ENCODE results near the gene MSRB3. TPM values are rescaled to one million over a fixed set of nuclear protein-coding genes. Genes with fewer than 3 reads are reported as not detected.

Gene MSRB3
- total RNA-seq, 1 experiment from 2014 or later = 0.55 TPM

DNA sequence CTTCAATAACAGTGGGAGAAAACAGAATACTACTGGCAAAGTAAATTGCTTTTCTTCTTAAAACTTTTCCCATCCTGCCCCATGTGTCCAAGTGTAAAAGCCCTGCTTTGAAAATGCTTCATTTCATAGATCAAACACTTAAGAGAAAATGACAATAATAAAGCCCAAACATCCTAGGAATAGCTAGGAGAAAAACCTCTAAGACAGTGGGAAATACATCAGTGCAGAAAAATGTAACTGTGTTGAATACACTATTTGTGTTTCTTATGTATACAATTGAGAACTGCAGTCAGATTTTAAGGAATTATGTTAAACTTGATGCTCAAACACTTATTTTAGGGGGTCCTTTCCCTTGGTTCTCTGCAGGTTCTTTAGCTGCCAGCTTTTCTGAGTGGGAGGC, 181.1 kb downstream of the MSRB3 start:
- intact Hi-C loops (cut with micrococcal nuclease; ENCODE audit: unreplicated experiment) = no loop called here
- TF ChIP-seq EZH2 (IDR thresholded peaks at IDR 0.05; ENCODE audit: low read depth) = no peak
- TF ChIP-seq, protein P1, sequence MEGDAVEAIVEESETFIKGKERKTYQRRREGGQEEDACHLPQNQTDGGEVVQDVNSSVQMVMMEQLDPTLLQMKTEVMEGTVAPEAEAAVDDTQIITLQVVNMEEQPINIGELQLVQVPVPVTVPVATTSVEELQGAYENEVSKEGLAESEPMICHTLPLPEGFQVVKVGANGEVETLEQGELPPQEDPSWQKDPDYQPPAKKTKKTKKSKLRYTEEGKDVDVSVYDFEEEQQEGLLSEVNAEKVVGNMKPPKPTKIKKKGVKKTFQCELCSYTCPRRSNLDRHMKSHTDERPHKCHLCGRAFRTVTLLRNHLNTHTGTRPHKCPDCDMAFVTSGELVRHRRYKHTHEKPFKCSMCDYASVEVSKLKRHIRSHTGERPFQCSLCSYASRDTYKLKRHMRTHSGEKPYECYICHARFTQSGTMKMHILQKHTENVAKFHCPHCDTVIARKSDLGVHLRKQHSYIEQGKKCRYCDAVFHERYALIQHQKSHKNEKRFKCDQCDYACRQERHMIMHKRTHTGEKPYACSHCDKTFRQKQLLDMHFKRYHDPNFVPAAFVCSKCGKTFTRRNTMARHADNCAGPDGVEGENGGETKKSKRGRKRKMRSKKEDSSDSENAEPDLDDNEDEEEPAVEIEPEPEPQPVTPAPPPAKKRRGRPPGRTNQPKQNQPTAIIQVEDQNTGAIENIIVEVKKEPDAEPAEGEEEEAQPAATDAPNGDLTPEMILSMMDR (conservative IDR thresholded peaks at IDR 0.05) = no peak
- H3K4me3 ChIP-seq = no peak overlapping the region
- no peaks in the 10 kb centered on the region for H3K27me3 ChIP-seq (ENCODE audit: insufficient read depth, low read depth)
- no peak overlapping the region for H2AFZ ChIP-seq
- H4K20me1 ChIP-seq (ENCODE audit: insufficient read depth) = no peaks in the 10 kb centered on the region
- no peaks in the 10 kb centered on the region for H3K9me2 ChIP-seq (ENCODE audit: insufficient read depth)
- no peak overlapping the region for H3K4me2 ChIP-seq
- ChIA-PET CTCF (no interaction called here), POLR2A (ENCODE audit: unreplicated experiment) (no interaction called here)
- H3F3A ChIP-seq (ENCODE audit: insufficient read depth, low read depth) = no peaks in the 10 kb centered on the region
- no TSS peak for BruUV-seq (replicated peaks)
- H3K27ac ChIP-seq = no peak overlapping the region
- no peaks in the 10 kb centered on the region for H3K79me2 ChIP-seq (ENCODE audit: low read depth)
- H3K4me1 ChIP-seq (replicated peaks; ENCODE audit: insufficient read depth) = no peaks in the 10 kb centered on the region
- H3K9me3 ChIP-seq (ENCODE audit: insufficient read depth, low read depth) = no peaks in the 10 kb centered on the region
- no peaks in the 10 kb centered on the region for H3K36me3 ChIP-seq (ENCODE audit: low read depth)
- DNase-seq = no peak

DNA sequence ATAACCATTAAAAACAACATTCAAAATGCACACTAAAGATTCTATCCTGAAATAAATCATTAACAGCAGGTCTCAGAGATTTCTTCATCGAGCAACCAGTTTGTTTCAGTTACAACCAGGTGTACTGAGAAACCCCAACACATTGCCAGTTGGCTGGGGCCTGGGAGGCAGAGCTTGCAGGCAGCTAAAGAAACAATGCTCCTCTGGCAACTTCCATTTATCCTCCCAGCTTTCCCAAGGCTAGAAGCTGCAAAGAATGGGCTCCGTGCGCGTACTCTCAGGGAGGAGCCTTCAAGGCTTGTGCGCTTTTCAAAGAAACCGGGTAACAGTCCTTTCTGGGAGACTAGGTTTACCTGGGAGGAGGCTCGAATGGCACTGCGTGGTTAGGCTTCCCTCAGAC, 181.6 kb downstream of the MSRB3 start:
- no peak for TF ChIP-seq EZH2 (IDR thresholded peaks at IDR 0.05; ENCODE audit: low read depth)
- TF ChIP-seq, protein P1 (conservative IDR thresholded peaks at IDR 0.05) = no peak
- CTCF ChIA-PET = no interaction called here

DNA sequence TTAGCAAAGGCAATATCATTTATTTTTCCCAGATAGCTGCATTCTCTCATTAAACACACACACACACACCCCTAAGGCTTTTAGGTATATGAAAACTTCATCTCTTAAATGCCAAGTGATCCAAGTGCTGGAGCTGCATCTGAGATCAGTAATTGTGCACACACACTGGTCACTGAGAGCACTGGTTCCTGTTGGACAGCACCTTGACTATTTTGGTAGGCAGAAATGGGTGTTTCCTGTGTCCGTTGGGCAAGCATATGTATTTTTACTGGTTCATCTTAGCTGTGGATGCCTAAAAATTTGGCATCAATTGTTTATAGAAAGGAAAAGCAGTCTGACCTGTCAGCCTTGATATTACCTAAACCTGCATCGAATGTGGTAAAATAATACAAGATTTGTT, 182.5 kb downstream of the MSRB3 start:
- Histone ChIP-seq H3K9me2 (ENCODE audit: insufficient read depth) (no peaks in the 10 kb centered on the region), H3K36me3 (ENCODE audit: low read depth) (no peaks in the 10 kb centered on the region), H3K4me1 (replicated peaks; ENCODE audit: insufficient read depth) (no peaks in the 10 kb centered on the region), H3K4me2 (no peak overlapping the region), H2AFZ (no peak overlapping the region), H3K4me3 (no peak overlapping the region), H3K79me2 (ENCODE audit: low read depth) (no peaks in the 10 kb centered on the region), H3F3A (ENCODE audit: insufficient read depth, low read depth) (no peaks in the 10 kb centered on the region), H4K20me1 (ENCODE audit: insufficient read depth) (no peaks in the 10 kb centered on the region), H3K9me3 (ENCODE audit: insufficient read depth, low read depth) (no peaks in the 10 kb centered on the region), H3K27ac (no peak overlapping the region), H3K27me3 (ENCODE audit: insufficient read depth, low read depth) (no peaks in the 10 kb centered on the region)
- BruUV-seq (replicated peaks) = no TSS peak
- intact Hi-C loops (cut with micrococcal nuclease; ENCODE audit: unreplicated experiment) = no loop called here
- TF ChIP-seq EZH2 (IDR thresholded peaks at IDR 0.05; ENCODE audit: low read depth) = no peak
- TF ChIP-seq, protein P1 (conservative IDR thresholded peaks at IDR 0.05) = no peak
- ChIA-PET POLR2A (ENCODE audit: unreplicated experiment) (no interaction called here), CTCF (no interaction called here)
- DNase-seq = no peak

More for the DNA sequence above, 181.6 kb downstream of the MSRB3 start:
- H3K36me3 ChIP-seq (ENCODE audit: low read depth) = no peaks in the 10 kb centered on the region
- no peaks in the 10 kb centered on the region for H3F3A ChIP-seq (ENCODE audit: insufficient read depth, low read depth)
- intact Hi-C loops (cut with micrococcal nuclease; ENCODE audit: unreplicated experiment) = no loop called here
- no peak for DNase-seq
- no peak overlapping the region for H3K27ac ChIP-seq
- no peak overlapping the region for H2AFZ ChIP-seq
- no peak overlapping the region for H3K4me3 ChIP-seq
- BruUV-seq (replicated peaks) = no TSS peak
- H3K9me3 ChIP-seq (ENCODE audit: insufficient read depth, low read depth) = no peaks in the 10 kb centered on the region
- POLR2A ChIA-PET (ENCODE audit: unreplicated experiment) = no interaction called here
- no peaks in the 10 kb centered on the region for H4K20me1 ChIP-seq (ENCODE audit: insufficient read depth)
- H3K4me2 ChIP-seq = no peak overlapping the region
- H3K9me2 ChIP-seq (ENCODE audit: insufficient read depth) = no peaks in the 10 kb centered on the region
- H3K27me3 ChIP-seq (ENCODE audit: insufficient read depth, low read depth) = no peaks in the 10 kb centered on the region
- H3K79me2 ChIP-seq (ENCODE audit: low read depth) = no peaks in the 10 kb centered on the region
- no peaks in the 10 kb centered on the region for H3K4me1 ChIP-seq (replicated peaks; ENCODE audit: insufficient read depth)
